OCI-LY1 (cell line): ENCODE results near the gene IL15RA.

ENCODE experiments used
- H2AFZ ChIP-seq: fragments of 200-600 bp; sonication (generic), shearing (Covaris generic); 2 replicates; pipeline ENCODE4 v1.6.0; 2014; ENCODE audit warnings: antibody characterized with exemption, mild to moderate bottlenecking, low read length
- H3F3A ChIP-seq: fragments of 200-600 bp; sonication (generic), shearing (Covaris generic); 2 replicates; pipeline ENCODE4 v1.6.0; 2014; ENCODE audit warnings: mild to moderate bottlenecking, antibody characterized with exemption, low read length, moderate library complexity; ENCODE audit not compliant: insufficient read depth
- H3K27ac ChIP-seq: fragments of 200-600 bp; sonication (generic); 2 replicates; pipeline ENCODE4 v1.5.1; 2014; ENCODE audit warnings: low read length, mixed run types, mild to moderate bottlenecking, low read depth; ENCODE audit not compliant: poor library complexity, severe bottlenecking
- H3K27me3 ChIP-seq: fragments of 200-600 bp; sonication (generic); 2 replicates; pipeline ENCODE4 v1.6.0; 2014; ENCODE audit warnings: antibody characterized with exemption, mild to moderate bottlenecking, low read length, moderate library complexity; ENCODE audit not compliant: insufficient read depth
- H3K36me3 ChIP-seq: fragments of 200-600 bp; sonication (generic); 2 replicates; pipeline ENCODE4 v1.6.1; 2014; ENCODE audit warnings: mild to moderate bottlenecking, antibody characterized with exemption, low read length, moderate library complexity, mixed read lengths; ENCODE audit not compliant: insufficient read depth
- H3K4me1 ChIP-seq: fragments of 200-600 bp; sonication (generic); 2 replicates; pipeline ENCODE4 v1.5.1; 2014; ENCODE audit warnings: mild to moderate bottlenecking, low read length, moderate library complexity; ENCODE audit not compliant: insufficient read depth, severe bottlenecking
- H3K4me2 ChIP-seq: fragments of 200-600 bp; sonication (generic), shearing (Covaris generic); 2 replicates; pipeline ENCODE4 v1.6.1; 2014; ENCODE audit warnings: low read length
- H3K4me3 ChIP-seq: fragments of 200-600 bp; sonication (generic); 2 replicates; pipeline ENCODE4 v1.5.1; 2014; ENCODE audit warnings: low read length, low read depth, mild to moderate bottlenecking, mixed read lengths; ENCODE audit not compliant: poor library complexity, severe bottlenecking
- H3K79me2 ChIP-seq: fragments of 200-600 bp; shearing (Covaris generic); 2 replicates; pipeline ENCODE4 v1.6.1; 2016; ENCODE audit warnings: mixed run types, low read length, mixed read lengths; ENCODE audit not compliant: insufficient read depth
- H3K9ac ChIP-seq: fragments of 200-600 bp; sonication (generic), shearing (Covaris generic); 2 replicates; pipeline ENCODE4 v1.6.1; 2014; ENCODE audit warnings: mild to moderate bottlenecking, low read length, mixed read lengths
- H3K9me2 ChIP-seq: fragments of 200-600 bp; sonication (generic), shearing (Covaris generic); 2 replicates; pipeline ENCODE4 v1.6.1; 2014; ENCODE audit warnings: low read depth, mild to moderate bottlenecking, low read length, mixed read lengths
- H3K9me3 ChIP-seq: fragments of 200-600 bp; shearing (Covaris generic); 2 replicates; pipeline ENCODE4 v1.6.1; 2014; ENCODE audit warnings: low read length, mixed read lengths
- H4K20me1 ChIP-seq: fragments of 200-600 bp; sonication (generic), shearing (Covaris generic); 2 replicates; pipeline ENCODE4 v1.6.0; 2016; ENCODE audit warnings: mild to moderate bottlenecking, low read length; ENCODE audit not compliant: insufficient read depth
- EZH2 ChIP-seq: fragments of 200-600 bp; sonication (generic), shearing (Covaris generic); IDR thresholded peaks from 2 replicates; pipeline ENCODE4 v1.8.0; 2017; ENCODE audit warnings: borderline replicate concordance, mixed run types, mild to moderate bottlenecking, antibody characterized with exemption, low read length, moderate library complexity, mixed read lengths
- TF ChIP-seq, protein P1 (sequence below): fragments of 200-600 bp; sonication (generic), shearing (Covaris generic); IDR thresholded peaks from 2 replicates; pipeline ENCODE4 v1.5.1; 2017; ENCODE audit warnings: mild to moderate bottlenecking, antibody characterized with exemption, low read length, moderate library complexity, mixed read lengths

IL15RA gene

DNA sequence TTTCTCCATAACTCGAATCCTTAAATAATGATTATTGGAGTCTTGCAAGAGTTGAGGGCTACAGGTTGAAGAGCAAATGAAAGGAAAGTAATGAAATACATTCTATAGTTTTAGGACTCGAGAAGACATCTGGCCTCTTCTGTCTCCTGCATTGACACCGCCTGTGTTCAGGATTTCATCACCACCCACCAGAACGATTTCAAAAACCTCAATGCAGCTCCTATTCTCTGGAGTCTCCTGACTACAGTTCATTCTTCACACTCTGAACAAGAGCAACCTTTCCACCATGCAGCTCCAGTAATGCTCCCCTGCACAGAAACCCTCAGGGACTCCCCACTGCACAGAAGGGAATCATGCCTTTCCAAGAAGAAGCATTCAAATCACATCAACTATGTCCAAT lies 5.5 kb downstream of the IL15RA start:
- Histone ChIP-seq H3K36me3 (no peaks in the 10 kb centered on the region), H2AFZ (no peak overlapping the region), H3K27me3 (no peaks in the 10 kb centered on the region; the same call in 1 of the 2 replicates), H3K27ac (no peak overlapping the region), H3K4me2 (no peak overlapping the region), H3K9me2 (no peaks in the 10 kb centered on the region), H3K79me2 (no peaks in the 10 kb centered on the region), H4K20me1 (no peaks in the 10 kb centered on the region), H3K9me3 (no peaks in the 10 kb centered on the region), H3K4me3 (no peak overlapping the region), H3F3A (no peaks in the 10 kb centered on the region), H3K9ac (no peak overlapping the region), H3K4me1 (peaks cover 9% of the 10 kb centered on the region)
- TF ChIP-seq, protein P1, sequence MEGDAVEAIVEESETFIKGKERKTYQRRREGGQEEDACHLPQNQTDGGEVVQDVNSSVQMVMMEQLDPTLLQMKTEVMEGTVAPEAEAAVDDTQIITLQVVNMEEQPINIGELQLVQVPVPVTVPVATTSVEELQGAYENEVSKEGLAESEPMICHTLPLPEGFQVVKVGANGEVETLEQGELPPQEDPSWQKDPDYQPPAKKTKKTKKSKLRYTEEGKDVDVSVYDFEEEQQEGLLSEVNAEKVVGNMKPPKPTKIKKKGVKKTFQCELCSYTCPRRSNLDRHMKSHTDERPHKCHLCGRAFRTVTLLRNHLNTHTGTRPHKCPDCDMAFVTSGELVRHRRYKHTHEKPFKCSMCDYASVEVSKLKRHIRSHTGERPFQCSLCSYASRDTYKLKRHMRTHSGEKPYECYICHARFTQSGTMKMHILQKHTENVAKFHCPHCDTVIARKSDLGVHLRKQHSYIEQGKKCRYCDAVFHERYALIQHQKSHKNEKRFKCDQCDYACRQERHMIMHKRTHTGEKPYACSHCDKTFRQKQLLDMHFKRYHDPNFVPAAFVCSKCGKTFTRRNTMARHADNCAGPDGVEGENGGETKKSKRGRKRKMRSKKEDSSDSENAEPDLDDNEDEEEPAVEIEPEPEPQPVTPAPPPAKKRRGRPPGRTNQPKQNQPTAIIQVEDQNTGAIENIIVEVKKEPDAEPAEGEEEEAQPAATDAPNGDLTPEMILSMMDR = no peak
- no peak for TF ChIP-seq EZH2

DNA sequence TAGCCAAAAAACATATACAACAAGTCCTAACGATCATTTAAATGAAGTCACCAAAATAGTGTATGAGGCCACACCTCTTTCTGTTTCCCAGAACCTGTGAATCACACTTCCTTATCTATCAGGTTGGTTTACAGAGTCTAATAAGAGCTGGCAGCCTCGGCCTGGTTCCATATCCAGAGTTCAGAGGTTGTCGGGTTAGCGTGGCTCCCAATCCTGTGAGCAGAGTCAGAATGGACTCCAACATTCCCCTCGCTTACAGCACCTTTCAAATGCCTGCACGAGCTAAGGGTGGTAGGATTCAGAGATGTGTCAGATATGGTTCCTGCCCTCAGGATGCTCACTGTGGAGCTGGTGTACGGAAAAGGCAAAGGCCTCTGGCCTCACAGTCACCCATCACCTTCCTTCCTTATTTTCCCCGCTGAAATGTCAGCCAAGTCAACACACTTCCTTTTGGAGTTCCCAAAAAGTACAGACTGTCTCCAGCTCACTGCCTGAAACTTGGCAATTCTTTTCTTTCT lies 6.0 kb downstream of the IL15RA start:
- no peak for TF ChIP-seq EZH2
- TF ChIP-seq, protein P1 = no peak
- Histone ChIP-seq H2AFZ (no peak overlapping the region), H3K36me3 (no peaks in the 10 kb centered on the region), H3K79me2 (no peaks in the 10 kb centered on the region), H3K9me3 (no peaks in the 10 kb centered on the region), H3K4me3 (no peak overlapping the region), H3K27me3 (no peaks in the 10 kb centered on the region), H3K9ac (no peak overlapping the region), H4K20me1 (no peaks in the 10 kb centered on the region), H3F3A (no peaks in the 10 kb centered on the region), H3K27ac (no peak overlapping the region), H3K4me1 (peaks cover 4% of the 10 kb centered on the region), H3K4me2 (no peak overlapping the region), H3K9me2 (no peaks in the 10 kb centered on the region)

DNA sequence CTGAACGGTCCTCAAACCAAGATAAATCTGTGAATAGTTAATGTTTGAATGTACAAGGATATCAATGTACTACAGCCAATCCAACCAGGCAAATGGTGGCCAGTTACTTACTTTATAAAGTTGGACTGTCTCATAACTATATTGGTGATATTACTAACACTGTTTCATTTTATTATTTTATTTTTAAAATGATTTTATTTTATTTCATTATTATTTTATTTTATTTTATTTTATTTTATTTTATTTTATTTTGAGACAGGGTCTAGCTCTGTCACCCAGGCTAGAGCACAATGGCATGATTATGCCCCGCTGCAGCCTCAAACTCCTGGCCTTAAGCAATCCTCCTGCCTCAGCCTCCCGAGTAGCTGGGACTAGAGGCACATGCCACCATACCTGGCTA lies 6.8 kb downstream of the IL15RA start:
- Histone ChIP-seq H3K36me3 (no peaks in the 10 kb centered on the region), H3K79me2 (no peaks in the 10 kb centered on the region), H3F3A (no peaks in the 10 kb centered on the region), H3K4me1 (no peaks in the 10 kb centered on the region), H3K9ac (no peak overlapping the region), H4K20me1 (no peaks in the 10 kb centered on the region), H3K4me2 (no peak overlapping the region), H2AFZ (no peak overlapping the region), H3K9me2 (no peaks in the 10 kb centered on the region), H3K9me3 (no peaks in the 10 kb centered on the region), H3K27ac (no peak overlapping the region), H3K4me3 (no peak overlapping the region), H3K27me3 (no peaks in the 10 kb centered on the region)
- no peak for TF ChIP-seq EZH2
- TF ChIP-seq, protein P1 = no peak
